H1 (cell line): ENCODE measurements around the gene INSM2. TPM values are rescaled to one million over a fixed set of nuclear protein-coding genes. Genes with fewer than 3 reads are reported as not detected.

Experiments used
- CBX5 ChIP-seq: fragments of 300-800, 300-1000 bp; sonication (generic); IDR thresholded peaks from 2 replicates; pipeline ENCODE4 v1.7.1; 2016; ENCODE audit warnings: antibody characterized with exemption, low read length, low read depth
- SP1 ChIP-seq: IDR thresholded peaks from 2 replicates; pipeline ENCODE4 v1.6.1; 2011; ENCODE audit warnings: low read depth, low read length
- SP4 ChIP-seq: IDR thresholded peaks from 2 replicates; pipeline ENCODE4 v1.6.1; 2012; ENCODE audit warnings: low read length, inconsistent platforms
- TBP ChIP-seq: IDR thresholded peaks from 2 replicates; pipeline ENCODE4 v1.6.1; 2011; ENCODE audit warnings: low read depth, low read length, improper control_type of control experiment
- ZNF274 ChIP-seq: IDR thresholded peaks from 2 replicates; pipeline ENCODE4 v1.7.0; 2012; ENCODE audit warnings: low read length, borderline replicate concordance; ENCODE audit errors: extremely low read depth
- polyA plus RNA-seq, 7 experiments: library from polyadenylated mRNA; depleted of rRNA in 3 of 7; stranded (reverse) in 5 of 7; unstranded in 2 of 7; fragments of >200 nt in 5 of 7; fragments of 200-250 nt in 2 of 7; gene quantifications; 1 replicate in 5 of 7; 2 replicates in 1 of 7; 4 replicates in 1 of 7; pipeline versions ENCODE4 v1.2.1 to v1.2.3, GENCODE V29; 2011 to 2013; ENCODE audit warnings: missing spikeins in 2 of 7, mixed read lengths in 2 of 7
- total RNA-seq: library from RNA; stranded (reverse); fragmentation: NEBNext Ultra II Directional; extraction: Animal tissue kit (Norgen Biotek cat#: 25700); gene quantifications from 2 replicates; pipeline ENCODE4 v1.2.1, GENCODE V29; 2021
- TF ChIP-seq, protein P1 (sequence below): IDR thresholded peaks from 2 replicates; pipeline ENCODE4 v1.6.1; 2012; ENCODE audit warnings: inconsistent platforms

Gene INSM2
- total and polyA plus RNA-seq, 2 of the 8 experiments (the other 6 are each of a cell fraction or from before 2014, with no cell fraction given) = not detected

- TF ChIP-seq SP4 (no peak), SP1 (no peak), CBX5 (no peak), TBP (no peak), ZNF274 (no peak)
- TF ChIP-seq, protein P1, sequence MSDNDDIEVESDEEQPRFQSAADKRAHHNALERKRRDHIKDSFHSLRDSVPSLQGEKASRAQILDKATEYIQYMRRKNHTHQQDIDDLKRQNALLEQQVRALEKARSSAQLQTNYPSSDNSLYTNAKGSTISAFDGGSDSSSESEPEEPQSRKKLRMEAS = no peak
These were observed 24.1 kb upstream of the INSM2 start (continued) for GRCh38 chr14:35509846-35510245.
